H9 (cell line): ENCODE data around the gene EML4. TPM values are rescaled to one million over a fixed set of nuclear protein-coding genes. Genes with fewer than 3 reads are reported as not detected.

Experiments used
- DNase-seq: peaks from one replicate; pipeline ENCODE4 v3.0.0-alpha.2; 2017
- H2AFZ ChIP-seq: one replicate; pipeline ENCODE4 v1.6.1; 2013; ENCODE audit warnings: mild to moderate bottlenecking, low read length, control low read depth, moderate library complexity
- H2AK5ac ChIP-seq: 2 replicates; pipeline ENCODE4 v1.6.1; 2013; ENCODE audit warnings: low read length, control low read depth, mixed read lengths; ENCODE audit not compliant: insufficient read length
- H2BK120ac ChIP-seq: one replicate; pipeline ENCODE4 v1.6.1; 2013; ENCODE audit warnings: low read depth, mild to moderate bottlenecking, low read length, control low read depth, inconsistent platforms; ENCODE audit not compliant: poor library complexity, severe bottlenecking
- H2BK12ac ChIP-seq: 2 replicates; pipeline ENCODE4 v1.6.1; 2013; ENCODE audit warnings: low read length, control low read depth, mixed read lengths, low read depth; ENCODE audit not compliant: insufficient read length
- H2BK15ac ChIP-seq: 2 replicates; pipeline ENCODE4 v1.6.1; 2013; ENCODE audit warnings: low read depth, low read length, control low read depth
- H2BK20ac ChIP-seq: one replicate; pipeline ENCODE4 v1.6.1; 2013; ENCODE audit warnings: low read depth, mild to moderate bottlenecking, low read length, control low read depth, inconsistent platforms; ENCODE audit not compliant: poor library complexity, severe bottlenecking
- H2BK5ac ChIP-seq: 2 replicates; pipeline ENCODE4 v1.6.1; 2013; ENCODE audit warnings: low read length, control low read depth, mixed read lengths; ENCODE audit not compliant: insufficient read length
- H3K14ac ChIP-seq: 2 replicates; pipeline ENCODE4 v1.6.1; 2013; ENCODE audit warnings: low read length, control low read depth; ENCODE audit not compliant: insufficient read depth
- H3K18ac ChIP-seq: 2 replicates; pipeline ENCODE4 v1.6.1; 2013; ENCODE audit warnings: low read depth, mild to moderate bottlenecking, mixed read lengths, low read length, control low read depth; ENCODE audit not compliant: insufficient read length
- H3K23ac ChIP-seq: 2 replicates; pipeline ENCODE4 v1.6.1; 2013; ENCODE audit warnings: low read length, control low read depth, mixed read lengths, low read depth; ENCODE audit not compliant: insufficient read length
- H3K23me2 ChIP-seq: 2 replicates; pipeline ENCODE4 v1.6.1; 2013; ENCODE audit warnings: low read depth, mild to moderate bottlenecking, mixed read lengths, low read length, control low read depth; ENCODE audit not compliant: insufficient read length, poor library complexity, severe bottlenecking
- H3K27ac ChIP-seq: 2 replicates; pipeline ENCODE4 v1.5.1; 2013; ENCODE audit warnings: low read length, control low read depth, mixed read lengths, low read depth; ENCODE audit not compliant: insufficient read length
- H3K27me3 ChIP-seq: 2 replicates; pipeline ENCODE4 v1.6.1; 2013; ENCODE audit warnings: low read length, control low read depth, inconsistent platforms; ENCODE audit not compliant: insufficient read depth
- H3K4ac ChIP-seq: 2 replicates; pipeline ENCODE4 v1.6.1; 2013; ENCODE audit warnings: low read depth, mild to moderate bottlenecking, control low read depth, inconsistent platforms, low read length, moderate library complexity
- H3K4me1 ChIP-seq: 2 replicates; pipeline ENCODE4 v1.6.1; 2013; ENCODE audit warnings: low read length, control low read depth, inconsistent platforms; ENCODE audit not compliant: insufficient read depth
- H3K4me2 ChIP-seq: 2 replicates; pipeline ENCODE4 v1.6.1; 2013; ENCODE audit warnings: low read length, control low read depth, mixed read lengths; ENCODE audit not compliant: insufficient read length, insufficient read depth
- H3K56ac ChIP-seq: 2 replicates; pipeline ENCODE4 v1.6.1; 2013; ENCODE audit warnings: low read depth, mild to moderate bottlenecking, mixed read lengths, low read length, control low read depth; ENCODE audit not compliant: insufficient read length
- H3K79me1 ChIP-seq: 2 replicates; pipeline ENCODE4 v1.6.1; 2013; ENCODE audit warnings: low read depth, mild to moderate bottlenecking, moderate library complexity, low read length, control low read depth, inconsistent platforms; ENCODE audit not compliant: insufficient read depth, poor library complexity, severe bottlenecking
- H3K79me2 ChIP-seq: 2 replicates; pipeline ENCODE4 v1.6.1; 2013; ENCODE audit warnings: low read length, control low read depth, inconsistent platforms; ENCODE audit not compliant: insufficient read depth
- H3K9ac ChIP-seq: 2 replicates; pipeline ENCODE4 v1.6.1; 2013; ENCODE audit warnings: low read length, control low read depth, mixed read lengths; ENCODE audit not compliant: insufficient read length; ENCODE audit errors: extremely low read depth
- H3K9me3 ChIP-seq: one replicate; pipeline ENCODE4 v1.6.1; 2013; ENCODE audit warnings: low read depth, low read length, inconsistent platforms; ENCODE audit not compliant: control insufficient read depth
- H3T11ph ChIP-seq: one replicate; pipeline ENCODE4 v1.6.1; 2013; ENCODE audit warnings: mild to moderate bottlenecking, low read length, control low read depth, inconsistent platforms
- H4K20me1 ChIP-seq: one replicate; pipeline ENCODE4 v1.6.1; 2013; ENCODE audit not compliant: control insufficient read depth, insufficient read length, insufficient read depth
- H4K5ac ChIP-seq: 2 replicates; pipeline ENCODE4 v1.6.1; 2013; ENCODE audit warnings: low read depth, mild to moderate bottlenecking, mixed read lengths, low read length, control low read depth; ENCODE audit not compliant: insufficient read length
- H4K8ac ChIP-seq: replicated peaks from 2 replicates; pipeline ENCODE4 v1.6.1; 2013; ENCODE audit warnings: low read length, control low read depth, mixed read lengths, low read depth; ENCODE audit not compliant: insufficient read length
- H4K91ac ChIP-seq: 2 replicates; pipeline ENCODE4 v1.6.1; 2013; ENCODE audit warnings: low read depth, mild to moderate bottlenecking, moderate library complexity, mixed read lengths, low read length, control low read depth; ENCODE audit not compliant: insufficient read length
- H3K27ac Mint-ChIP-seq, 3 experiments: 2 replicates in 2 of 3; 3 replicates in 1 of 3; pipeline ENCODE4 v1.8.0; 2020 to 2021; ENCODE audit warnings: mixed read lengths in 3 of 3, mild to moderate bottlenecking in 1 of 3, moderate library complexity in 1 of 3
- H3K27me3 Mint-ChIP-seq: 2 replicates; pipeline ENCODE4 v1.8.0; 2021; ENCODE audit warnings: low read depth, mild to moderate bottlenecking, moderate library complexity, mixed read lengths
- H3K36me3 Mint-ChIP-seq, 3 experiments: 2 replicates in 2 of 3; 3 replicates in 1 of 3; pipeline ENCODE4 v1.8.0; 2020 to 2021; ENCODE audit warnings: low read depth in 3 of 3, mixed read lengths in 3 of 3; ENCODE audit not compliant: insufficient read depth in 1 of 3
- H3K4me1 Mint-ChIP-seq, 2 experiments: 2 replicates each; pipeline ENCODE4 v1.8.0; 2020; ENCODE audit warnings: mixed read lengths in 2 of 2
- H3K4me3 Mint-ChIP-seq, 2 experiments: 2 replicates in 1 of 2; 3 replicates in 1 of 2; pipeline ENCODE4 v1.8.0; 2020 to 2021; ENCODE audit warnings: mild to moderate bottlenecking in 2 of 2, mixed read lengths in 2 of 2, moderate library complexity in 1 of 2
- H3K9me3 Mint-ChIP-seq, 2 experiments: 2 replicates in 1 of 2; 3 replicates in 1 of 2; pipeline ENCODE4 v1.8.0; 2020; ENCODE audit warnings: mild to moderate bottlenecking in 2 of 2, mixed read lengths in 2 of 2, moderate library complexity in 1 of 2
- CTCF ChIP-seq: fragments of 200-600 bp; sonication (generic); conservative IDR thresholded peaks from 3 replicates; pipeline ENCODE4 v1.8.0; 2021; ENCODE audit warnings: antibody characterized with exemption, mild to moderate bottlenecking
- WGBS: extraction: QIAGEN DNeasy Blood & Tissue Kit; methylation state at CpG from one replicate; pipeline ENCODE4 v1.1.7; 2013; ENCODE audit warnings: missing lambda C conversion rate, low lambda C conversion rate, mixed read lengths; ENCODE audit not compliant: insufficient read length; ENCODE audit errors: extremely low coverage; 5-methylcytosine and 5-hydroxymethylcytosine counted together
- total RNA-seq: library from RNA; stranded (reverse); gene quantifications from 2 replicates; pipeline ENCODE4 v1.2.1, GENCODE V29; 2021

The EML4 gene
- total RNA-seq, 1 experiment from 2014 or later = 68.6 TPM

DNA sequence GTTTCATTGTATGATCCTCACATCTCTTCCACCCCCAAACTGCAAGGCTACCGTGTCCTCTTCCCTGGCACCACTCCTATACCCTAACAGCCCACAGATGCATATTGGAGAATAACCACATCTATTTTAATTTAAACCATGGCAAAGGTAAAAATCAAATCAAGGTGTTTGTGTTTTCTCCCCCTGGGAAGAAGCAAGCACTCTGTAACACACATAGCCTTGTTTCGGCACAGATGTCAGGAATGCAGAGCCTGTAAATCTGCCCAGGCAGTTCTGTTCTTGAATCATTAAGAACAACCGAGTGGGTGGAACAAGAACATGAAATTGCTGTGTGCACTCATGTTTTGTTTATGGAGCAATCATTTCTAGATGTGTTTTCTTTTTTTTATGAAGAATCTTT lies 198.7 kb downstream of the EML4 start:
- H3K27ac ChIP-seq = no peak overlapping the region
- no peak overlapping the region for H3K23ac ChIP-seq
- no peak overlapping the region for H3K4me2 ChIP-seq
- H3K36me3 Mint-ChIP-seq = no peaks in the 10 kb centered on the region
- no peaks in the 10 kb centered on the region for H3K4me1 ChIP-seq
- no peak overlapping the region for H4K5ac ChIP-seq
- H4K8ac ChIP-seq = no peak overlapping the region
- DNase-seq = no peak
- no peak overlapping the region for H3K4me3 Mint-ChIP-seq
- H3K9me3 Mint-ChIP-seq = no peaks in the 10 kb centered on the region
- peaks cover 4 to 13% of the 10 kb centered on the region in 2 experiments; a peak in 2 of 4 replicates for H3K4me1 Mint-ChIP-seq
- H3K79me1 ChIP-seq = no peaks in the 10 kb centered on the region
- H3K27me3 ChIP-seq = no peaks in the 10 kb centered on the region
- H3T11ph ChIP-seq = no peak overlapping the region
- H3K18ac ChIP-seq = no peak overlapping the region
- H4K91ac ChIP-seq = no peak overlapping the region
- H2BK15ac ChIP-seq = no peak overlapping the region
- H2BK12ac ChIP-seq = no peak overlapping the region
- no peaks in the 10 kb centered on the region for H4K20me1 ChIP-seq
- H3K4ac ChIP-seq = no peak overlapping the region
- H3K23me2 ChIP-seq = no peaks in the 10 kb centered on the region
- H2BK120ac ChIP-seq = no peak overlapping the region
- no peaks in the 10 kb centered on the region for H3K79me2 ChIP-seq
- no peaks in the 10 kb centered on the region for H3K27me3 Mint-ChIP-seq
- H3K9me3 ChIP-seq = no peaks in the 10 kb centered on the region
- H2AK5ac ChIP-seq = no peak overlapping the region
- no peak overlapping the region for H3K14ac ChIP-seq
- no peak overlapping the region for H3K56ac ChIP-seq
- no CpG with 5 or more reads among the region's 3 CpGs for WGBS
- H3K9ac ChIP-seq = no peak overlapping the region
- H3K27ac Mint-ChIP-seq = peak overlapping the region in 1 of 3 experiments; percentile 38; a peak in 1 of 7 replicates
- TF ChIP-seq CTCF = no peak
- no peak overlapping the region for H2BK5ac ChIP-seq
- H2BK20ac ChIP-seq = no peak overlapping the region
- H2AFZ ChIP-seq = no peak overlapping the region
